ENCODE results near the gene OR5B3.

GRCh38 chr11:58391879-58392278, 14.8 kb downstream of the OR5B3 start:
- TF ChIP-seq, protein P1, sequence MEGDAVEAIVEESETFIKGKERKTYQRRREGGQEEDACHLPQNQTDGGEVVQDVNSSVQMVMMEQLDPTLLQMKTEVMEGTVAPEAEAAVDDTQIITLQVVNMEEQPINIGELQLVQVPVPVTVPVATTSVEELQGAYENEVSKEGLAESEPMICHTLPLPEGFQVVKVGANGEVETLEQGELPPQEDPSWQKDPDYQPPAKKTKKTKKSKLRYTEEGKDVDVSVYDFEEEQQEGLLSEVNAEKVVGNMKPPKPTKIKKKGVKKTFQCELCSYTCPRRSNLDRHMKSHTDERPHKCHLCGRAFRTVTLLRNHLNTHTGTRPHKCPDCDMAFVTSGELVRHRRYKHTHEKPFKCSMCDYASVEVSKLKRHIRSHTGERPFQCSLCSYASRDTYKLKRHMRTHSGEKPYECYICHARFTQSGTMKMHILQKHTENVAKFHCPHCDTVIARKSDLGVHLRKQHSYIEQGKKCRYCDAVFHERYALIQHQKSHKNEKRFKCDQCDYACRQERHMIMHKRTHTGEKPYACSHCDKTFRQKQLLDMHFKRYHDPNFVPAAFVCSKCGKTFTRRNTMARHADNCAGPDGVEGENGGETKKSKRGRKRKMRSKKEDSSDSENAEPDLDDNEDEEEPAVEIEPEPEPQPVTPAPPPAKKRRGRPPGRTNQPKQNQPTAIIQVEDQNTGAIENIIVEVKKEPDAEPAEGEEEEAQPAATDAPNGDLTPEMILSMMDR (IDR thresholded peaks at IDR 0.05) = no peak
- no peak for TF ChIP-seq POLR2AphosphoS5 (IDR thresholded peaks at IDR 0.05)

All from upper lobe of left lung (tissue), 4 donors.